AG09319 (cell line): Measurements from ENCODE around the gene QRFPR.

Experiments
- DNase-seq: peaks from one replicate; pipeline ENCODE4 v3.0.0-alpha.2; 2010; ENCODE audit warnings: low read depth; ENCODE audit errors: extremely low read depth
- CTCF ChIP-seq: IDR thresholded peaks from 2 replicates; pipeline ENCODE4 v1.5.1; 2011; ENCODE audit warnings: low read depth, mild to moderate bottlenecking, inconsistent platforms, low read length, moderate library complexity

QRFPR gene

DNA sequence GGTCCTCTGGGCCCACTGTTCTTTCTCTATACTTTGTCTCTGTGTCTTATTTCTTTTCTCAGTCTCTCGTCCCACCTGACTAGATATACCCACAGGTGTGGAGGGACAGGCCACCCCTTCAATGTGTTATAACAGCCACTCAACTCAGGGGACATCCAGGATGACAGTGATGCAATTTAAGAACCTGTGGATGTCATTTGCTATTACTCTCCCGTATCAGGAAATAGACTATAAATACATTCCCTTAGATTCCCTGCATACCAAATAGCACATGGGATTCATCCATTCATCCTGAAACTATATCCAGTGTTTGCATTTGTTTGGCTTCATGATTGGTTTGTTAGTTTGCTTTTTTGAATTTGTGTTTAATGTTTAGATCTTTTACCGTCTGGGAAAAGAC, 16.6 kb upstream of the QRFPR start:
- no peak for TF ChIP-seq CTCF

DNA sequence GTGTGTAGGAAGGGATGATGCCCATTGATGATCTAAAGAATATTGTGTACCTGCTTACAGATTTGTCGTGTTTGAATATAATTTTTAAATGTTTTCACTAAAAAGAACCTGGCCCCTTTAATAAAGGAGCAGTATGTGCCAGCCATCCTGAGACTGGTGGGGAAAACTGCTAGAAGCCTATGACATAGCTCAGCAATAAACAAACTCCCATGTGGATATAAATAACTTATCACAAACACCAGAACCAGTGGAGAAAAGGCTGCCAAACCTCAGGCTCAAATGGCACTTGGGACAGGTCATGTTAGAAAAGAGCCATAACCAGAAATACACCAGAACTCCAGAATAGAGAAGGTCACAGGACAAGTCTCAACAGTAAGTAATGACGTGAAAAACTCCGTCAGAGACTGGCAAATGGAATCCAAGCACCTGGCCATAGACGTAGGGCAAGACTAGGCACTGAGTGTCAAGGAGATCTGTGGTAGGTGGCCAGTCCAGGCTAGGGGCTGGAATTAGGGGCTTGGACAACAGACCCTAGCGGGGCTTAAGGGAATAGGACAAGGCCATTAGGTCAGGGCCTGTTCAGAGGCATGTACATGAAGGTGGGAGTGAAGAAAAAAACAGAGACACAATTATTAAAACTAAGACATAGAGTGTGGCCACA, 11.7 kb upstream of the QRFPR start:
- TF ChIP-seq CTCF = no peak
- DNase-seq = no peak

More for the DNA sequence above, 16.6 kb upstream of the QRFPR start:
- DNase-seq = no peak

- no peak for DNase-seq
- TF ChIP-seq CTCF = no peak
Observed at GRCh38 chr4:121390335-121390734, 9.5 kb upstream of the QRFPR start.

GRCh38 chr4:121379276-121379675, 1.5 kb downstream of the QRFPR start:
- TF ChIP-seq CTCF = no peak
- DNase-seq = no peak

- TF ChIP-seq CTCF = no peak
- no peak for DNase-seq
Observed at GRCh38 chr4:121377076-121377475, 3.7 kb downstream of the QRFPR start.

GRCh38 chr4:121376556-121376955, 4.3 kb downstream of the QRFPR start:
- TF ChIP-seq CTCF = no peak
- no peak for DNase-seq

GRCh38 chr4:121376097-121376496, 4.7 kb downstream of the QRFPR start:
- no peak for TF ChIP-seq CTCF
- no peak for DNase-seq
